ENCODE measurements around the gene ARSG.

ARSG gene

DNA sequence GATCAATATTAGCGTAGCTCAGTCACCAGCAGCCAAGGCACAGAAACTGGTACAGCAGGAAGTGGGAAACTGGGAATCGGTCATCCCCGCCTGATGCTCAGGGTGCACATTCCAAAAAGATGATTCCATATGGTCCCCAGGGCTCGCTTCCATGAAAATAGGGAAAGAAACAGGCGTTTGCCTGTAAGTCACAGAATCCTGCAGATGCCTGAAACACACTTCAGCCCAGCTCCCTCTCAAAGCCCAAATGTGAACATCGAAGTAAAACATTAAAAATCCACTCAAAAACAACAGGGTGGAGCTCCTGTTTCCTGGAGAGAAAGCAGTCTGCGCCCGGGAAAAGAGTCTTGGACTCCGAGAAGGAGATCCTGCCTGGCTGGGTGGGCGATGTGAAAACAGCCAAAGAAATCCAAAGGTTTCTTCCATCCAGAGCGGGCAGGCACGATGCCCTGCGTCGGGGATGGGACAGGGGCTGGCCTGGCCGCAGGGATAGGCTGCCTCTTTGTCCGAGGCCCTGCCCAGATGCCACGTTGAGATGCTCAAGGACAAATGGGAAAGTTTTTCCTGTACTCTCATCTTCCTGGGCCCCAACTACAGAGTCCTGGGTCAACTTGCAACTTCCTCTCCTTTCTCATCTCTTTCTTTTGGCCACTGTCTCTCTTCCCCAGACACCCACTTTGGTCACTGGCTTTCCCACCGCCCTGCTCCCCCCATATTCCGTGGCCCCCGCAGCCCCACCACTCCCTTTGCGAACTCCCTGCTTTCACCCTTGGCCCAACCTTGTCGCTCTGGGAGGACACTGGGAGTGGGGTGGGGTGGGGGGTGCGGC is 165.3 kb downstream of the ARSG start:
- peak; percentile 45 for DNase-seq

DNA sequence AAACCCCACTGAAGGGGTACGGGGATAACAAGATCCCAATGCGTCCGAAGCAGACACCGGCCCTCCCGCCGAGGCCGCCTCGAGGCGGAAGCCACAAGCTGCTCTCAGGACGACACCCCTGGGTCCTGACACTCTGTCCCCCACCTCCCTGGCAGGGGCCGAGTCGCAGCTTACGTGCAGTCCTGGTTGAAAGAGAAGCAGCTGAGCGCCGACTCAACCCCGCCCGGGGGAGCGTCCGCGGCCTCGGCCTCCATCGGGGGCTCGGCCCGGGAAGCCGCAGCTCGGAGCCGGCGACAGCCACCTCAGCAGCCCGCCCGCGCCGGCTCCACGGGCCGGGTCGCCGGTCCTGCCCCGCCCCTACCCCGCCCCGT is 165.9 kb downstream of the ARSG start, which contains the start of gene WIPI1:
WIPI1 (minus strand) TSS at position 329 of the 371 bp plus-strand sequence; CDS start at position 254, 75 bp downstream.
- DNase-seq, result no peak

DNA sequence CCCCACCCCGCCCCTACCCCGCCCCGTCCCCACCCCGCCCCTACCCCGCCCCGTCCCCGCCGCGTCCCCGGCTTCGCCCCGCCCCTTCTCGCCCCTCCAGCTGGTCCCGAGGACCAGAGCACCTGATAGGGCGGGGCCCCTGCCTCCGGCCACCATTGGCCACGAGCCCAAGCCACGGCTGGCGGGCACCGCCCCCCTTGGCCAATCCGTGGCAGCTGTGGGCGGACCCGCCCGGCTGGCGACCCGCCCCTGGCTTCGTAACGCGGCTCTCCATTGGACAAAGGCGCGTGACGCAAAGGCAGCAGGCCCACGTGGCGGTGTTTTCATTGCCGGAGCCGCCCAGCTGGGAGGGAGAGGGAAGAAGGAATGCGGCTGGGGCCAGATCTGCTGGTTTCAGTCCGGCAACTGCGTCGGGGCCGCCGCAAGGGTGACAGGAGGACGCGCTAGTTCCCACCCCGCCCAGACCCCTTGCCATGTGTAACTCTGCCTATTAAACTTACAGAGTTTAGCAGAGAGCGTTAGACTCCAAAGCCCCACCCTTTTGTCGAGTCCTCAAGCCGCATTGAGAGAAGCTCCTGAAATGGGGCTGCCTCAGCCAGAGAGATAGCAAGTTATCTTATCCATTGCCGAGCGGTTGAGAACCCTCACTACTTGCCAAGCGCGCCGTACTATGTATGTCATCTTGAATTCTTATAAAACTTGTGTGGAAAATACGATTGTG is 166.4 kb downstream of the ARSG start:
- DNase-seq, result peak; percentile 100

DNA sequence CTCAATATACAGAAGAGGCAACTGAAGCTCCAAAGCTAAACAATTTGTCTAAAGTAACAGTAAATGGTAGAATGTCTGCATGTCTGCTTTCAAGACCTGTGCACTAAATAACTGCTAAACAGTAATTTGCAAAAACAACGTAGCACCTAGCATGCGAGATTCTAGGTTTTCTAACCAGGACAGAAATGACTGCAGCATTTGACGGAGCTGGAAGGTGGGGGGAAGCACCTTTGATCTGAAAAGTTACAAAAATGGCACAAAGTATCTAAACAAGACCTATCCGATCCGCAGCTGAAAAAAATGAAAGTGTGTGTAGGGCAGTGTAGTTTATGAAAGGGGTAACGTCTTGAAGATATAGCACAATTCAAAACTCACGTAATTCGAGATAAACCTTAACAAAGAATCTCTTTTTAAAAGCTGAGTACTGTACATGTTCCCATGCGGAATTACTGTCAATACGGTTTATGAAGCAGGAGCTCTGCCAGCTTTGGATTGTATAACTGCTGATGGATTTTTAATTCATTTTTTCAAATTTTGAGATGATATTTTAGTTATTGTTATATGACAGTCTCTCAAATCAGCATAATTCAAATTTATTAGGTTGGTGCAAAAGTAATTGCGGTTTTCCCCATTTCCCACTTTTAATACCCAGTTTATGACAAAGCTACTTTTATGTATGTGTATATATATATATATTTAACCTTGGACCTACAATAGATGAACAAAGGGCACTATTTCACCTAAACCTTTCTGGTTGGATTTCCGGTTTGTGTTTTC is 167.2 kb downstream of the ARSG start:
- DNase-seq, result no peak

DNA sequence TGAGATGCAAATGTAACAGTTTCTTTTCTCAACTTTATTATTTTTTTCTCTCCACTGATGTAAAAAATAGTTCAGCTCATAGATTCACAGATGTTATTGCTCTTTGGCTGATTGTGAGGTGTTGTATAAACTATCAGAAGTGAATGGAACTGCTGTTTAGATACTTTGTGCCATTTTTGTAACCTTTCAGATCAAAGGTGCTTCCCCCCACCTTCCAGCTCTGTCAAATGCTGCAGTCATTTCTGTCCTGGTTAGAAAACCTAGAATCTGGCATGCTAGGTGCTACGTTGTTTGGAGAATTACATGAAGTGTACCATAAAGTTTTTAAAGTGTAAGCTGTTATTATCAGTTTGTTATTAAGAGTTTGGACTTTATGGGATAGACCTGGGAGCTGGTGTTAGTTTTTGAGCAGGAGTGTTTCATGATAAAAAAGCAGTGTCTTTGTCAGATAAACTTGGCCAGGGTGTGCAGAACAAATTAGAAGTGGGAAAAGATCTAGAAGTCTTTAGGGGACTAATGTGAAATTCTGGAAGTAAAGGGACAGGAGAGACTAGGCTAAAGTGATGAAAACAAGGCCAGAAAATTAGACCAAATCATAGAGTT is 167.8 kb downstream of the ARSG start:
- no peak for DNase-seq

DNA sequence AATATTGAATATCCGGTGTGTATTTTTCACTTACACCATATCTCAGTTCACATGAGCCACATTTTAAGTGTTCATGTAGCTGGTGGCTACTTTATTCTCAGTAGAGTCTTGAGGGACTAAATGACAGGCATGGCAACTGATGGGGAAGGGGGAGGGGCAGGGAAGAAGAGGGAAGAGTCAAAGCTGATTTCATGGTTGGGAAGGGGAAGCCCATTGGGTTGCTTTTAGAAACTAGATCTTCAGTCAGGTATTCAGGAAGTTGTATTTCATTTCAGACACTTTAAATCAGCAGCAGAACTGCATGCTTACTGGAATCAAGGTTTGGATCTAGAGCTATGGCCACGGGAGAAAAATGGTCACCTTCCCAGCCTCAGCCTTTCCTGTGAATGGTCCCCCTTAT is 168.9 kb downstream of the ARSG start:
- no peak for DNase-seq

DNA sequence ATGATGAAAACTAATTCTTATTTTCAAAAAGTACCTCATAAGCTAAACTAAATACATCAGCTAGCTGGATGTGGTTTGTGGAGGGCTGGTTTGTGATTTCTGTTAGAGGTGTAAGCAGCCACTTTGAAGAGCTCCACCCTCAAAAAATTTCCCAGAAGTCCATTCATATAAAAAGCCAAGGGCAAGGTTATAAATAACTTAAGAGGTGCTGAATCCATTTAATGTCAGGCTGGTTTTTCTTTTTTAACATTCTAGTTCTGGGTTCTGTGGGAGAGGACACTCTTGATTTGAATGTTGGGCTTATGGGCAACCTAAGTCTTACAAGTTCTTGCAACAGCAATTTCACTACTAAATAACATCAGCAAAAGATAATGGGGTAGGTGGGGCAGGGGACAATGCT is 169.4 kb downstream of the ARSG start:
- no peak for DNase-seq

DNA sequence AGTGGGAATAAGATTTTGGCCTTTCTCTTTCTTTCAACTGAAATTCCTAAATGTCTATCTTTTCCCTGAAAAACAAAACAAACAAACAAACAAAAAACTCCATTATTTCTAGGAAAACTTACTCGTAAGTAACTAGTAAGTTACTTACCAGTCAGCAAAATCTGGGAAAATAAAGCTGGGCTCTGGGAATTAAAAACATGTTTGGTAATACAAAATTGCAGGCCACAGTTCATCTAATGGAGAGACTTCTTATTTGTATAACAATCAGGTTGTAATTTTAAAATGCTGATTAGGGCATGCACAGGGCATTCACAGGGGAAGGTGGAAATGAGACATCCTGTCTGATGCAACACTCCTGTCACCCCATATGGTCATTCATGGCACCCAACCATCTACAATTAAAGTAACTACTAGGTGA is 169.8 kb downstream of the ARSG start:
- DNase-seq, result peak; percentile 47

DNA sequence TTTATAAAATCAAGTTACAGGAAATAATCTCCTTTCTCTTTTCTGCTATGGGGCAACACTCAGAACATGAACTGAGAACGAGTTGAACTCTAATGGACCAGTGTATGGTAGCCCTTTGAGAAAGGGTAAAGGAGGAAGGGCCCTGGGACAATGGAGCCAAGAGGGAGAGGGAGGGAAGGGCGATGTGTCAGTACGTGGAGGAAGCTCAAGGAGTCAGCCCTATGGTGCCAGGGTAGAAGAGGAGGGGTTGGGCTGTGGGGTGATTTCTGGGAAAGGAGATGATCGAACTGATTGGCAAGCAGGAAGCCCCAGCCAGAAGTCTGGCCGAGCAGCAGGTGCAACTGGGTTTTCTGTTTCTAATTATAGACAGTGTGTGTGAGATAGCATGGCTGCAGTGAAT is 170.3 kb downstream of the ARSG start:
- DNase-seq, result peak; percentile 48

DNA sequence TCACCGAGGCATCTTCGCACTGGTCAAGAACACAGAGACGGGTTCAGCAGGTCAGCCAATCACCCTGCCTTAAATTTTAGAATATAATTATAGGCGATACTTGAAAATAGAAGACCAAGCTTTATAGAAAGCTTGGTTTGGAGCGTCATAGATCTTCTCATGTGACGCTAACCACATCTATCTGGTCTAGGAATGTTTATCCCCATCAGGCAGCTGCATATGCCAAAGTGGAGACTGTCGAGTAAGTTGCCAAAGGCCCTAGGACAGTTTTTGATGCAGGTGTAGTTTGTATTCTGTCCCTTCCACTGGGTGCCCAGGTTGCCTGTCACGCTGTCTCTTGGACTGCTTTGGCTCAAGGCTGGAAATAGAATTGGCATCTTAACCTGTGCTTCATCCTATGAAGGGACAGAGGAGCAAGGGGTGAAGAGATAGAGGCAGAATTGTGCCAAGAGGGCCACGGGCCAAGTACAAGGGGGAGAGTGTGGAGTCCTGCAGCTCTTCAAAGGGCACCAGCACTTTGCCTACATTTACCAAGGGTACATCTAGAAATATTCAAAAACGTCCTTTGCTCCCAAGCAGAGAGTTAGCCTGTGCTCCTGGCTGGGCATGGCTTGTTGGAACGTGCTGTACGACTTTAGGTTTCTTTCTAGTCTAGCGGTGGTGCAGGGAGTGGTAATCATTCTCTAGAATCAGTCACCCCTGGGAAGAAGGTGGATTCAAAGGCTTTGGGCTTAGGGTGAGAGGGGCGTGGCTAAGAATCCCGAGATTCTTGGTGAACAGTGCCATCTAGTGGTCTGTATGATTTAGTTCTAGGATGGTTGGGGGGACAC is 171.3 kb downstream of the ARSG start:
- DNase-seq, result peak; percentile 96

DNA sequence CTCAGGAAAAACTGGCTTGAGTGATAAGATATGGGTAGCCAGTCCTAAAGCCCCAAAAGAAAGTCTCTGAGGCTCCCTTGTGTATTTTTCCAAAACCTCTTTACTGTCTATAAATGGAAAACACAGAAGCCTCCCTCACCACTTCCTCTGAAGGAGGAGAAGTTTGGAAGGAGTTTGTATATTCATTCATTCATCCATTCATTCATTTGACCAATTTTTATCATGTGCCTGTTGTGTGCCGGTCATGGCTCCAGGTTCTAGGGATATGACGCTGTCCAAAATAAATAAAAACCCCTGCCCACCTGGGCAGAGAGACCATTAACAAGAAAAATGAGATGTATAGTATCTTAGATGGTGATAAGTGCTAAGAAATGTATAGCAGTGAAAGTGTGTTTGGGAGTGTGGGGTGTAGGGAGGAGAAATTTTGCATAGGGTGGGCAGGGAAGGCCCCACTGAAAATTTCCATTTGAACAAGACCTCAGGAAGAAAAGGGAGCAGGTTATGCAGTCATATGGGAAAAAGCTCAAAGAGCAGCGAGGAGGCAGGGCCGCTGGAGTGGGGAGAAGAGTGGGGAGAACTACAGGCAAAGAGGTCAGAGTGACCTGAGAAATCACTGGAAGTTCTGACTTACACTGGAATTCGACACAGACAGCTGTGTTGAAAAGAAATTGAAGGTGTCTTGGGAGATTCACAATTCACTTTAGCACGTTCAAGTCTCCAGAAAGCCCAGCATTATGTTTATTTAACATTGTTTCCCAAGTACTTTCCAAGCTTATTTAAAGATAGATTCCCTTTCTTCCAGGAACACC is 172.1 kb downstream of the ARSG start:
- no peak for DNase-seq

DNA sequence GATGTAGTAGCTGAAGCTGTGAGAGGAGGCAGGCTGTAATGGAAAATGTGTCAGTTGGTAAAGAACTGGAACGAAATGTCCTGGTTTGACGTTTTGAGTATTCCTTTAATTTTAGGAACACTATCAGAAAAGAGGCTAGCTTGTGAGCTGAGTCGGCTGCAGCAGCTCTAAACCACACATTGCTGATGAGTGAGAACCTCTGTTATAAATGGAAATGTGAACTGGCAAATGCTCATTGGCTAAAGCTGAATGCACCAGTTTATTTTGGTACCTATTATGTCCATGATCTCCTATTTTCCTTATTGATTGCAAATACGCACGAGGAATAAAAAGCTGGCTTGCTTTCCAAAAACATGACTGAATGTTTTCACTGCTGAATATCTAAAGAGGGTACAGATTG is 177.0 kb downstream of the ARSG start:
- no peak for DNase-seq

DNA sequence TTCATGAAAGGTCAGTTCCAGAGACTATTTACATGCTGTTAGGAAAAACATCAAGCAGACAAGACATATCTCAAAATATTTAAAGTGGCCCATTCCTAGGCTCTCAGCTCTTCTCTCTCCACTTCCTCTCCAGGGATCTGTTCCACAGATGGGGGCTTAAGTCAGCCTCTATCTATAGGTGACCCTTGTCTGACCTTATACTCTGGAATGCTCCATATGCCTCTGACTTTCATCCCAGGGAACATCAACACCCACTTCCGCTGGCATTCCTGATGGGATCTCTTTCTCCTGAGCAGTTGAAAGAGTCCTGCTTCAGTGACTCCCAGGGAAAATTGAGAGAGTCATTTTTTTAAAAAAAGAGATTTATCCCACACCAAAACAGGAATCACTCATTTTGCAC is 177.5 kb downstream of the ARSG start:
- DNase-seq, result no peak

All from NCI-H774 (cell line).